Astrocyte (in vitro differentiated cells and primary cell): ENCODE results near the gene TNFSF11.

Experiments
- EZH2 ChIP-seq: IDR thresholded peaks from 2 replicates; pipeline ENCODE4 v1.6.1; 2012; ENCODE audit warnings: mild to moderate bottlenecking, low read length, inconsistent platforms; ENCODE audit not compliant: insufficient read depth
- TF ChIP-seq, protein P1 (sequence below): IDR thresholded peaks from 2 replicates; pipeline ENCODE4 v1.5.1; 2011; ENCODE audit warnings: low read depth, mild to moderate bottlenecking, inconsistent platforms, low read length, moderate library complexity; ENCODE audit not compliant: insufficient read depth

DNA sequence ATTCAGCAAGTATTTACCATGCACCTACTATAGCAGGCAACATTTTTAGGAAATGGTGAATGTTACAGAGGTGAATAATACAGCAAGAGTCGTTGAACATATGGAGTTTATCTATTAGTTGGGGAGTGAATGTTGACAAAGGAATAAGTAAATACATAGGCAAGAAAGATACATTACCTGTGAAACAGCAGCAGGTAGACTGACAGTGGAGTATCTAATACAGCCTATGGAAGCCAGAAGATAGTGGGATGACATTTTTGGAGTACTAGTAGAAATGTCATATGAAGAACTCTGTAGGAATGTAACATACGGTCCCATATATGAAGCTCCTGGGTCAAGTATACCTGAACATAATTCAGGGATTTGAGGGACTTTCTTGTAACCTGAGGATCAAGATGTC lies 2.1 kb upstream of the TNFSF11 start:
- TF ChIP-seq, protein P1, sequence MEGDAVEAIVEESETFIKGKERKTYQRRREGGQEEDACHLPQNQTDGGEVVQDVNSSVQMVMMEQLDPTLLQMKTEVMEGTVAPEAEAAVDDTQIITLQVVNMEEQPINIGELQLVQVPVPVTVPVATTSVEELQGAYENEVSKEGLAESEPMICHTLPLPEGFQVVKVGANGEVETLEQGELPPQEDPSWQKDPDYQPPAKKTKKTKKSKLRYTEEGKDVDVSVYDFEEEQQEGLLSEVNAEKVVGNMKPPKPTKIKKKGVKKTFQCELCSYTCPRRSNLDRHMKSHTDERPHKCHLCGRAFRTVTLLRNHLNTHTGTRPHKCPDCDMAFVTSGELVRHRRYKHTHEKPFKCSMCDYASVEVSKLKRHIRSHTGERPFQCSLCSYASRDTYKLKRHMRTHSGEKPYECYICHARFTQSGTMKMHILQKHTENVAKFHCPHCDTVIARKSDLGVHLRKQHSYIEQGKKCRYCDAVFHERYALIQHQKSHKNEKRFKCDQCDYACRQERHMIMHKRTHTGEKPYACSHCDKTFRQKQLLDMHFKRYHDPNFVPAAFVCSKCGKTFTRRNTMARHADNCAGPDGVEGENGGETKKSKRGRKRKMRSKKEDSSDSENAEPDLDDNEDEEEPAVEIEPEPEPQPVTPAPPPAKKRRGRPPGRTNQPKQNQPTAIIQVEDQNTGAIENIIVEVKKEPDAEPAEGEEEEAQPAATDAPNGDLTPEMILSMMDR, result no peak
- TF ChIP-seq EZH2, result no peak
